ENCODE data around the gene KIF13A. TPM values are rescaled to one million over a fixed set of nuclear protein-coding genes. Genes with fewer than 3 reads are reported as not detected.

The KIF13A gene
- total and polyA plus RNA-seq, 9 of the 15 experiments (the other 6 are each of a cell fraction or from before 2014, with no cell fraction given) = 3.6 to 44.3 (median 29.7) TPM

DNA sequence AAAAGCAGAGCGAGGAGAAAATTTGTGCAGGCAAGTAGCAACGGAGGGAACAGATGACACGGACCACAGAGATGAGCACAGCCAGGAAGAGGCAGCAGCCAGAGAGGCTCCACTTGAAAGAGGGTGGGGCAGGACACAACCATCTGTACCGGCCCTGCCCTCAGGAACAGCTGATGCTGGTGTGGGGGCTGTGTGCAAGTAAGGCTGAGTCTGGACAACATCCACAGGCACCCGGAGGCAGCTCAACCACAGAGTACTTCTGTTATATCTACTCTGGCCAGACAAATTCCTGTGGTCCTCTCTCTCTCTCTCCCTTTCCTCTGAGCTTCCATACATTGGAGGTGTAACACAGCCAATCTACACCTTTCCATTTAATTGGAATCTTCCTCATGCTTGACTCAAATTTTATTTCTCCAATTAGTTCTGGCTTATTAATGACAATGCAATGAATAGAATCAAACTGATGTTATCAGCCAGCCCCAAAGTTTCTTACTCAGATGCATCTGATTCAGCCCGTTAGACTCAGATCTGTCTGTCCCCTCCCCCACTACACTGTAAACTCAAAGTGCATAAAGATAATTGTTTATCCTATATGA is 24.9 kb downstream of the KIF13A start (continued):
- TF ChIP-seq PYGO2 (tag; IDR thresholded peaks at IDR 0.05) (peak; percentile 58; the same call in 1 of the 2 replicates), POLR2AphosphoS5 (IDR thresholded peaks at IDR 0.05; ENCODE audit: control insufficient read depth, insufficient read depth, low read depth, low read length) (peak; percentile 98), KAT8 (IDR thresholded peaks at IDR 0.05; ENCODE audit: low read depth) (no peak), TAF9B (IDR thresholded peaks at IDR 0.05; ENCODE audit: partially characterized antibody) (peak; percentile 100), KLF13 (tag; IDR thresholded peaks at IDR 0.05; ENCODE audit: borderline replicate concordance, low read depth) (peak; percentile 90; the same call in 1 of the 2 replicates), EP300 (IDR thresholded peaks at IDR 0.05; ENCODE audit: low read length) (peak; percentile 93), E2F3 (CRISPR knock-in tag; IDR thresholded peaks at IDR 0.05) (0 out of 2 replicates have a peak, but pooled peaks have one; percentile 21), ZNF695 (CRISPR knock-in tag; IDR thresholded peaks at IDR 0.05) (no peak), ARID2 (IDR thresholded peaks at IDR 0.05) (no peak), WHSC1 (IDR thresholded peaks at IDR 0.05; ENCODE audit: low read length) (no peak), SLC30A9 (CRISPR knock-in tag; IDR thresholded peaks at IDR 0.05) (no peak), ZNF717 (CRISPR knock-in tag; IDR thresholded peaks at IDR 0.05) (no peak), MECOM (CRISPR knock-in tag; IDR thresholded peaks at IDR 0.05) (peak; percentile 94), FOXJ3 (CRISPR knock-in tag; IDR thresholded peaks at IDR 0.05) (no peak), TRIM24 (IDR thresholded peaks at IDR 0.05) (peak; percentile 95), CBX5 (IDR thresholded peaks at IDR 0.05; ENCODE audit: borderline replicate concordance, low read depth) (peak; percentile 83; the same call in 1 of the 2 replicates), SIX5 (IDR thresholded peaks at IDR 0.05; ENCODE audit: borderline replicate concordance in 1 of 2, insufficient read depth in 1 of 2, low read depth in 1 of 2, low read length in 2 of 2) (no peak), PHF20 (IDR thresholded peaks at IDR 0.05; ENCODE audit: partially characterized antibody) (no peak), RCOR1 (IDR thresholded peaks at IDR 0.05; ENCODE audit: borderline replicate concordance in 1 of 2, low read depth in 2 of 2, low read length in 2 of 2) (peak; percentile 73 to 99)
- TF ChIP-seq, protein P1, sequence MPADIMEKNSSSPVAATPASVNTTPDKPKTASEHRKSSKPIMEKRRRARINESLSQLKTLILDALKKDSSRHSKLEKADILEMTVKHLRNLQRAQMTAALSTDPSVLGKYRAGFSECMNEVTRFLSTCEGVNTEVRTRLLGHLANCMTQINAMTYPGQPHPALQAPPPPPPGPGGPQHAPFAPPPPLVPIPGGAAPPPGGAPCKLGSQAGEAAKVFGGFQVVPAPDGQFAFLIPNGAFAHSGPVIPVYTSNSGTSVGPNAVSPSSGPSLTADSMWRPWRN (IDR thresholded peaks at IDR 0.05; ENCODE audit: low read depth) = peak; percentile 88
- TF ChIP-seq, protein P2, sequence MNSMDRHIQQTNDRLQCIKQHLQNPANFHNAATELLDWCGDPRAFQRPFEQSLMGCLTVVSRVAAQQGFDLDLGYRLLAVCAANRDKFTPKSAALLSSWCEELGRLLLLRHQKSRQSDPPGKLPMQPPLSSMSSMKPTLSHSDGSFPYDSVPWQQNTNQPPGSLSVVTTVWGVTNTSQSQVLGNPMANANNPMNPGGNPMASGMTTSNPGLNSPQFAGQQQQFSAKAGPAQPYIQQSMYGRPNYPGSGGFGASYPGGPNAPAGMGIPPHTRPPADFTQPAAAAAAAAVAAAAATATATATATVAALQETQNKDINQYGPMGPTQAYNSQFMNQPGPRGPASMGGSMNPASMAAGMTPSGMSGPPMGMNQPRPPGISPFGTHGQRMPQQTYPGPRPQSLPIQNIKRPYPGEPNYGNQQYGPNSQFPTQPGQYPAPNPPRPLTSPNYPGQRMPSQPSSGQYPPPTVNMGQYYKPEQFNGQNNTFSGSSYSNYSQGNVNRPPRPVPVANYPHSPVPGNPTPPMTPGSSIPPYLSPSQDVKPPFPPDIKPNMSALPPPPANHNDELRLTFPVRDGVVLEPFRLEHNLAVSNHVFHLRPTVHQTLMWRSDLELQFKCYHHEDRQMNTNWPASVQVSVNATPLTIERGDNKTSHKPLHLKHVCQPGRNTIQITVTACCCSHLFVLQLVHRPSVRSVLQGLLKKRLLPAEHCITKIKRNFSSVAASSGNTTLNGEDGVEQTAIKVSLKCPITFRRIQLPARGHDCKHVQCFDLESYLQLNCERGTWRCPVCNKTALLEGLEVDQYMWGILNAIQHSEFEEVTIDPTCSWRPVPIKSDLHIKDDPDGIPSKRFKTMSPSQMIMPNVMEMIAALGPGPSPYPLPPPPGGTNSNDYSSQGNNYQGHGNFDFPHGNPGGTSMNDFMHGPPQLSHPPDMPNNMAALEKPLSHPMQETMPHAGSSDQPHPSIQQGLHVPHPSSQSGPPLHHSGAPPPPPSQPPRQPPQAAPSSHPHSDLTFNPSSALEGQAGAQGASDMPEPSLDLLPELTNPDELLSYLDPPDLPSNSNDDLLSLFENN (IDR thresholded peaks at IDR 0.05; ENCODE audit: low read depth in 2 of 2, low read length in 2 of 2) = peak in 1 of 2 experiments; percentile 96; a peak in 2 of 4 replicates
- TF ChIP-seq, protein P3, sequence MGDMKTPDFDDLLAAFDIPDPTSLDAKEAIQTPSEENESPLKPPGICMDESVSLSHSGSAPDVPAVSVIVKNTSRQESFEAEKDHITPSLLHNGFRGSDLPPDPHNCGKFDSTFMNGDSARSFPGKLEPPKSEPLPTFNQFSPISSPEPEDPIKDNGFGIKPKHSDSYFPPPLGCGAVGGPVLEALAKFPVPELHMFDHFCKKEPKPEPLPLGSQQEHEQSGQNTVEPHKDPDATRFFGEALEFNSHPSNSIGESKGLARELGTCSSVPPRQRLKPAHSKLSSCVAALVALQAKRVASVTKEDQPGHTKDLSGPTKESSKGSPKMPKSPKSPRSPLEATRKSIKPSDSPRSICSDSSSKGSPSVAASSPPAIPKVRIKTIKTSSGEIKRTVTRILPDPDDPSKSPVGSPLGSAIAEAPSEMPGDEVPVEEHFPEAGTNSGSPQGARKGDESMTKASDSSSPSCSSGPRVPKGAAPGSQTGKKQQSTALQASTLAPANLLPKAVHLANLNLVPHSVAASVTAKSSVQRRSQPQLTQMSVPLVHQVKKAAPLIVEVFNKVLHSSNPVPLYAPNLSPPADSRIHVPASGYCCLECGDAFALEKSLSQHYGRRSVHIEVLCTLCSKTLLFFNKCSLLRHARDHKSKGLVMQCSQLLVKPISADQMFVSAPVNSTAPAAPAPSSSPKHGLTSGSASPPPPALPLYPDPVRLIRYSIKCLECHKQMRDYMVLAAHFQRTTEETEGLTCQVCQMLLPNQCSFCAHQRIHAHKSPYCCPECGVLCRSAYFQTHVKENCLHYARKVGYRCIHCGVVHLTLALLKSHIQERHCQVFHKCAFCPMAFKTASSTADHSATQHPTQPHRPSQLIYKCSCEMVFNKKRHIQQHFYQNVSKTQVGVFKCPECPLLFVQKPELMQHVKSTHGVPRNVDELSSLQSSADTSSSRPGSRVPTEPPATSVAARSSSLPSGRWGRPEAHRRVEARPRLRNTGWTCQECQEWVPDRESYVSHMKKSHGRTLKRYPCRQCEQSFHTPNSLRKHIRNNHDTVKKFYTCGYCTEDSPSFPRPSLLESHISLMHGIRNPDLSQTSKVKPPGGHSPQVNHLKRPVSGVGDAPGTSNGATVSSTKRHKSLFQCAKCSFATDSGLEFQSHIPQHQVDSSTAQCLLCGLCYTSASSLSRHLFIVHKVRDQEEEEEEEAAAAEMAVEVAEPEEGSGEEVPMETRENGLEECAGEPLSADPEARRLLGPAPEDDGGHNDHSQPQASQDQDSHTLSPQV (IDR thresholded peaks at IDR 0.05) = peak; percentile 64; the same call in 1 of the 2 replicates
